HepG2 (cell line): ENCODE data around the gene TUBGCP3. TPM values are rescaled to one million over a fixed set of nuclear protein-coding genes. Genes with fewer than 3 reads are reported as not detected.

Experiments used
- ATAC-seq: fragments of 200-7000 bp; cut with Tn5 transposase; 3 replicates; pipeline ENCODE4 v1.9.1; 2020; ENCODE audit warnings: mild to moderate bottlenecking, moderate library complexity
- BruUV-seq: library from RNA; stranded (reverse); fragments of 400-500 nt; replicated peaks from 2 replicates; lab custom pipeline; 2021; lab: Mats Ljungman, UMichigan
- CTCF ChIA-PET: fragments of 300-600 bp; formaldehyde crosslinking; extraction: SDS; loops from one replicate; lab custom pipeline; 2021; ENCODE audit warnings: low total read pairs, inconsistent platforms, low intra/inter-chr PET ratio; lab: Yijun Ruan, JAX
- POLR2A ChIA-PET: fragments of 350-600 bp; sonication (Branson Sonifier 250); formaldehyde crosslinking; loops from one replicate; lab custom pipeline; 2020; ENCODE audit warnings: antibody characterized with exemption, inconsistent platforms; lab: Yijun Ruan, JAX
- DNase-seq: peaks from one replicate; pipeline ENCODE4 v3.0.0-alpha.2; 2015; ENCODE audit warnings: low spot score
- FAIRE-seq: peaks from 3 replicates; lab custom pipeline; 2011; peaks lifted over from hg19 to GRCh38; lab: Jason Lieb, UNC
- H2AFZ ChIP-seq: one replicate; pipeline ENCODE4 v1.6.1; 2011; ENCODE audit warnings: low read length, inconsistent platforms
- H3K27ac ChIP-seq: fragments of 300-600 bp; 3 replicates; pipeline ENCODE4 v1.8.0; 2011; ENCODE audit warnings: mixed run types, mild to moderate bottlenecking, mixed read lengths, low read length, inconsistent platforms; ENCODE audit not compliant: insufficient read depth; ENCODE audit errors: extremely low read length
- H3K27me3 ChIP-seq, 2 experiments: fragments of 200-600 bp in 1 of 2; 2 replicates in 1 of 2; 3 replicates in 1 of 2; pipeline versions ENCODE4 v1.6.0 to v1.8.0; 2011; ENCODE audit warnings: low read length in 2 of 2, mild to moderate bottlenecking in 2 of 2, moderate library complexity in 2 of 2, inconsistent platforms in 1 of 2; ENCODE audit not compliant: insufficient read depth in 2 of 2, control insufficient read depth in 1 of 2
- H3K36me3 ChIP-seq, 2 experiments: fragments of 200-600 bp in 1 of 2; replicated peaks in 1 of 2; 2 replicates in 1 of 2; 3 replicates in 1 of 2; pipeline versions ENCODE4 v1.5.1 to v1.8.0; 2011; ENCODE audit warnings: low read length in 2 of 2, inconsistent platforms in 1 of 2; ENCODE audit not compliant: insufficient read depth in 2 of 2, control insufficient read depth in 1 of 2
- H3K4me1 ChIP-seq: 2 replicates; pipeline ENCODE4 v1.5.1; 2012; ENCODE audit warnings: low read length, inconsistent platforms; ENCODE audit not compliant: insufficient read depth
- H3K4me2 ChIP-seq: 2 replicates; pipeline ENCODE4 v1.6.0; 2011; ENCODE audit warnings: low read depth, low read length, inconsistent platforms
- H3K4me3 ChIP-seq, 3 experiments: fragments of 200-600 bp in 1 of 3; sonication (generic), shearing (Covaris generic) in 1 of 3; replicated peaks in 1 of 3; 2 replicates each; pipeline ENCODE4 v1.5.1; 2011 to 2016; ENCODE audit warnings: low read length in 3 of 3, inconsistent platforms in 2 of 3, low read depth in 2 of 3, mild to moderate bottlenecking in 2 of 3, control low read depth in 1 of 3, mixed read lengths in 1 of 3; ENCODE audit not compliant: insufficient read depth in 1 of 3
- H3K79me2 ChIP-seq: one replicate; pipeline ENCODE4 v1.6.1; 2011; ENCODE audit warnings: low read length, inconsistent platforms; ENCODE audit not compliant: insufficient read depth
- H3K9ac ChIP-seq: 2 replicates; pipeline ENCODE4 v1.6.0; 2011; ENCODE audit warnings: mild to moderate bottlenecking, low read depth, low read length, inconsistent platforms; ENCODE audit not compliant: insufficient read depth
- H3K9me3 ChIP-seq: 2 replicates; pipeline ENCODE4 v1.5.1; 2012; ENCODE audit warnings: mild to moderate bottlenecking, low read length
- H4K20me1 ChIP-seq: 2 replicates; pipeline ENCODE4 v1.6.0; 2011; ENCODE audit warnings: inconsistent platforms, mild to moderate bottlenecking, low read length, moderate library complexity; ENCODE audit not compliant: insufficient read depth
- ADNP ChIP-seq: sonication (generic); formaldehyde crosslinking; IDR thresholded peaks from 2 replicates; pipeline ENCODE4 v1.4.0; 2020; ENCODE audit warnings: missing genetic modification reagents
- ELF4 ChIP-seq: sonication (generic); formaldehyde crosslinking; IDR thresholded peaks from 2 replicates; pipeline ENCODE4 v1.5.0; 2020; ENCODE audit warnings: missing genetic modification reagents, mild to moderate bottlenecking, moderate library complexity, borderline replicate concordance
- GABPB1 ChIP-seq: IDR thresholded peaks from 2 replicates; pipeline ENCODE4 v1.6.1; 2016; ENCODE audit warnings: mild to moderate bottlenecking, missing genetic modification reagents, moderate library complexity, missing compliant biosample characterization
- SCMH1 ChIP-seq: sonication (generic); formaldehyde crosslinking; IDR thresholded peaks from 2 replicates; pipeline ENCODE4 v1.9.0; 2021; ENCODE audit warnings: missing genetic modification reagents, mild to moderate bottlenecking, borderline replicate concordance
- SIN3A ChIP-seq: IDR thresholded peaks from 2 replicates; pipeline ENCODE4 v1.6.1; 2011; ENCODE audit warnings: low read depth, mild to moderate bottlenecking, control low read depth, low read length, borderline replicate concordance
- TBP ChIP-seq: sonication (generic); formaldehyde crosslinking; IDR thresholded peaks from 2 replicates; pipeline ENCODE4 v1.5.0; 2020; ENCODE audit warnings: missing genetic modification reagents
- ZNF12 ChIP-seq: sonication (generic); formaldehyde crosslinking; IDR thresholded peaks from 2 replicates; pipeline ENCODE4 v1.5.0; 2020; ENCODE audit warnings: missing genetic modification reagents
- ZNF34 ChIP-seq: sonication (generic); formaldehyde crosslinking; IDR thresholded peaks from 2 replicates; pipeline ENCODE4 v1.4.0; 2020; ENCODE audit warnings: mild to moderate bottlenecking, missing genetic modification reagents, borderline replicate concordance
- ZNF766 ChIP-seq: sonication (generic); formaldehyde crosslinking; IDR thresholded peaks from 2 replicates; pipeline ENCODE4 v1.5.0; 2020; ENCODE audit warnings: missing genetic modification reagents, borderline replicate concordance
- ZNF768 ChIP-seq: sonication (generic); formaldehyde crosslinking; IDR thresholded peaks from 2 replicates; pipeline ENCODE4 v1.4.0; 2020; ENCODE audit warnings: missing genetic modification reagents
- WGBS: methylation state at CpG from one replicate; pipeline ENCODE4 v1.1.6; 2017; ENCODE audit warnings: low lambda C conversion rate; 5-methylcytosine and 5-hydroxymethylcytosine counted together
- in situ Hi-C: cut with HindIII; loops from 2 replicates; pipeline ENCODE4 v1.10.0; 2017; ENCODE audit warnings: low pct_unique_long_range_greater_than_20kb; ENCODE audit not compliant: extremely low pct_ligation_motif_present
- intact Hi-C: fragments of 100-400 bp; cut with micrococcal nuclease; formaldehyde crosslinking; loops from one replicate; pipeline ENCODE4 v1.10.0; 2022; ENCODE audit not compliant: unreplicated experiment
- polyA plus RNA-seq, 8 experiments: library from polyadenylated mRNA; depleted of rRNA in 3 of 8; stranded (reverse) in 7 of 8; unstranded in 1 of 8; fragments of >200 nt; fragmentation: Illumina TruSeq in 4 of 8; extraction: Trizol in 4 of 8; gene quantifications; 2 replicates each; pipeline versions ENCODE4 v1.2.1 to v1.2.3, GENCODE V29; 2011 to 2016; ENCODE audit warnings: low read depth in 4 of 8, missing spikeins in 1 of 8, mixed read lengths in 1 of 8; ENCODE audit not compliant: insufficient read depth in 1 of 8
- total RNA-seq, 5 experiments: library from RNA; depleted of rRNA; stranded (reverse); fragments of >200 nt; fragmentation: Illumina TruSeq; extraction: Trizol; gene quantifications; 2 replicates each; pipeline ENCODE4 v1.2.3, GENCODE V29; 2016; ENCODE audit warnings: low read depth in 1 of 5
- TF ChIP-seq, protein P1 (sequence below): sonication (generic); formaldehyde crosslinking; IDR thresholded peaks from 2 replicates; pipeline ENCODE4 v1.5.1; 2020; ENCODE audit warnings: mild to moderate bottlenecking, missing genetic modification reagents, borderline replicate concordance
- TF ChIP-seq, protein P2 (sequence below): sonication (generic); formaldehyde crosslinking; IDR thresholded peaks from 2 replicates; pipeline ENCODE4 v1.5.1; 2020; ENCODE audit warnings: mild to moderate bottlenecking, missing genetic modification reagents, moderate library complexity
- TF ChIP-seq, protein P3 (sequence below): fragments of 450-650 bp; IDR thresholded peaks from 2 replicates; pipeline ENCODE4 v1.6.1; 2017; ENCODE audit warnings: mild to moderate bottlenecking

TUBGCP3 gene
- total and polyA plus RNA-seq, 2 of the 13 experiments (the other 11 are each of a cell fraction or from before 2014, with no cell fraction given) = 12.6 to 15.5 TPM

DNA sequence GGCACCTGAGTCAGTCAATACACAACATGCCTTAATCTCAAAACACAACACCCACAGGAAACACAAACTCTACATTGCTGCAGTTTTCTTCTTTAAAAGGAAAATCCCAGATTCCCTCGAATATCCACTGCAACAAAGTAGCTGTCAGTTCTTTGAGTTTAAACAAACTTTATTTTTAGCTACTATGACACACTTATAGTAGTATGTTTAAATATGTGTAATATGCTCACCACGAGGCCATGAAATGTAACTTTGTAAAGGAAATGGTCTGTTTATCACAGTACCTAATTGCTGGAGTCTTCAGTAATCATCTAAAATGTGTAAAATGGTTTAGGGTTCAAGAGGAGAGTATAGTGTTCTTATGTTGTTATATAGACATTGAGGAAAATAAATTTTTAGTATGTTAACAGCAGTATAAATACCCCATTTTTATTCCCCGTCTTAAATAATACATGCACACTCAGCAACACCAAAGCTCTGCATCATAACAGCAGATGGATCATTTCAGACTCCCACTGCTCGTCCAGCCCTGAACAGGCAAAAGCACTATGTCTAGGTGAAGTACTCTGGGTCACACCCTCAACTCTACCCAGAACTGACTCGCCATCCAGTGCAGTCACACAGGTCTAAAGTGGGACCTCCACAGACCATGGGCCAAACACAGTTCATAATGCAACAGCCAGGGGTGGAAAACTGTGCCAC lies 20.6 kb downstream of the TUBGCP3 start (continued):
- TF ChIP-seq, protein P1, sequence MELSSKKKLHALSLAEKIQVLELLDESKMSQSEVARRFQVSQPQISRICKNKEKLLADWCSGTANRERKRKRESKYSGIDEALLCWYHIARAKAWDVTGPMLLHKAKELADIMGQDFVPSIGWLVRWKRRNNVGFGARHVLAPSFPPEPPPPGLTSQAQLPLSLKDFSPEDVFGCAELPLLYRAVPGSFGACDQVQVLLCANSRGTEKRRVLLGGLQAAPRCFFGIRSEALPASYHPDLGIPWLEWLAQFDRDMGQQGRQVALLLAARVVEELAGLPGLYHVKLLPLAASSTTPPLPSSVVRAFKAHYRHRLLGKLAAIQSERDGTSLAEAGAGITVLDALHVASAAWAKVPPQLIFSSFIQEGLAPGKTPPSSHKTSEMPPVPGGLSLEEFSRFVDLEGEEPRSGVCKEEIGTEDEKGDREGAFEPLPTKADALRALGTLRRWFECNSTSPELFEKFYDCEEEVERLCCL (CRISPR knock-in tag) = no peak
- TF ChIP-seq ZNF12 (CRISPR knock-in tag) (no peak), ELF4 (CRISPR knock-in tag) (no peak), ZNF768 (CRISPR knock-in tag) (no peak), TBP (CRISPR knock-in tag) (no peak)

DNA sequence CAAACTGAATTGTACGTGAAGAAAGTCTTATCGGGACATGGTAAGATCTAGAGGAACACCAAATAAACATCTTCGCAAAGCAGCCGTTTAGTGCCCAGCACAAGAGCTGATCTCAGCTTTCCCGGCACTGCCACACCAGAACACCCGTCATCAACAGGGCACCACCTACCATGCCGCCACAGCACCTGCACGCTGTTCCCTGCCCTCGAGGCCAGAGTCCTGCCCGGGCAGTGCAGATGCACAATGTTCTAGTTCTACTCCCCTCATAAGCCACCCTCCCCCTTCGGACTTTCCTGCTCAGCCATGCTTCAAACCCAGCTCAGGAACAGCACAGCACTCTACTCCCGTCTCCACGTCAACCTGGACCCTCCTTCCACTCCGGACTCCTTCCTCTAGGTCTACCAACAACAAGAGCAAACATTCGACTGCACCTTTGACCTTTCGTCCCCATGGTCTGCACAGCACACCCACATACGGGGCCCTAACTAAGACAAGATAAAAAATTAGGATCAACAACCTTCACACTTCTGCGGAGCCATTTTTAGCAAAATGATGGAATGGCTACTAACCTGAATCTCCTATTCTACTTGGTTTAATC lies 25.1 kb downstream of the TUBGCP3 start:
- 81% methylated on average over 18 of the region's 18 CpGs for WGBS
- TF ChIP-seq ZNF34 (no peak), GABPB1 (CRISPR knock-in tag) (no peak), SCMH1 (CRISPR knock-in tag) (no peak), ZNF766 (no peak), ADNP (no peak), SIN3A (no peak)
- TF ChIP-seq, protein P2, sequence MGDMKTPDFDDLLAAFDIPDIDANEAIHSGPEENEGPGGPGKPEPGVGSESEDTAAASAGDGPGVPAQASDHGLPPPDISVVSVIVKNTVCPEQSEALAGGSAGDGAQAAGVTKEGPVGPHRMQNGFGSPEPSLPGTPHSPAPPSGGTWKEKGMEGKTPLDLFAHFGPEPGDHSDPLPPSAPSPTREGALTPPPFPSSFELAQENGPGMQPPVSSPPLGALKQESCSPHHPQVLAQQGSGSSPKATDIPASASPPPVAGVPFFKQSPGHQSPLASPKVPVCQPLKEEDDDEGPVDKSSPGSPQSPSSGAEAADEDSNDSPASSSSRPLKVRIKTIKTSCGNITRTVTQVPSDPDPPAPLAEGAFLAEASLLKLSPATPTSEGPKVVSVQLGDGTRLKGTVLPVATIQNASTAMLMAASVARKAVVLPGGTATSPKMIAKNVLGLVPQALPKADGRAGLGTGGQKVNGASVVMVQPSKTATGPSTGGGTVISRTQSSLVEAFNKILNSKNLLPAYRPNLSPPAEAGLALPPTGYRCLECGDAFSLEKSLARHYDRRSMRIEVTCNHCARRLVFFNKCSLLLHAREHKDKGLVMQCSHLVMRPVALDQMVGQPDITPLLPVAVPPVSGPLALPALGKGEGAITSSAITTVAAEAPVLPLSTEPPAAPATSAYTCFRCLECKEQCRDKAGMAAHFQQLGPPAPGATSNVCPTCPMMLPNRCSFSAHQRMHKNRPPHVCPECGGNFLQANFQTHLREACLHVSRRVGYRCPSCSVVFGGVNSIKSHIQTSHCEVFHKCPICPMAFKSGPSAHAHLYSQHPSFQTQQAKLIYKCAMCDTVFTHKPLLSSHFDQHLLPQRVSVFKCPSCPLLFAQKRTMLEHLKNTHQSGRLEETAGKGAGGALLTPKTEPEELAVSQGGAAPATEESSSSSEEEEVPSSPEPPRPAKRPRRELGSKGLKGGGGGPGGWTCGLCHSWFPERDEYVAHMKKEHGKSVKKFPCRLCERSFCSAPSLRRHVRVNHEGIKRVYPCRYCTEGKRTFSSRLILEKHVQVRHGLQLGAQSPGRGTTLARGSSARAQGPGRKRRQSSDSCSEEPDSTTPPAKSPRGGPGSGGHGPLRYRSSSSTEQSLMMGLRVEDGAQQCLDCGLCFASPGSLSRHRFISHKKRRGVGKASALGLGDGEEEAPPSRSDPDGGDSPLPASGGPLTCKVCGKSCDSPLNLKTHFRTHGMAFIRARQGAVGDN (CRISPR knock-in tag) = peak; percentile 25
- TF ChIP-seq, protein P3, sequence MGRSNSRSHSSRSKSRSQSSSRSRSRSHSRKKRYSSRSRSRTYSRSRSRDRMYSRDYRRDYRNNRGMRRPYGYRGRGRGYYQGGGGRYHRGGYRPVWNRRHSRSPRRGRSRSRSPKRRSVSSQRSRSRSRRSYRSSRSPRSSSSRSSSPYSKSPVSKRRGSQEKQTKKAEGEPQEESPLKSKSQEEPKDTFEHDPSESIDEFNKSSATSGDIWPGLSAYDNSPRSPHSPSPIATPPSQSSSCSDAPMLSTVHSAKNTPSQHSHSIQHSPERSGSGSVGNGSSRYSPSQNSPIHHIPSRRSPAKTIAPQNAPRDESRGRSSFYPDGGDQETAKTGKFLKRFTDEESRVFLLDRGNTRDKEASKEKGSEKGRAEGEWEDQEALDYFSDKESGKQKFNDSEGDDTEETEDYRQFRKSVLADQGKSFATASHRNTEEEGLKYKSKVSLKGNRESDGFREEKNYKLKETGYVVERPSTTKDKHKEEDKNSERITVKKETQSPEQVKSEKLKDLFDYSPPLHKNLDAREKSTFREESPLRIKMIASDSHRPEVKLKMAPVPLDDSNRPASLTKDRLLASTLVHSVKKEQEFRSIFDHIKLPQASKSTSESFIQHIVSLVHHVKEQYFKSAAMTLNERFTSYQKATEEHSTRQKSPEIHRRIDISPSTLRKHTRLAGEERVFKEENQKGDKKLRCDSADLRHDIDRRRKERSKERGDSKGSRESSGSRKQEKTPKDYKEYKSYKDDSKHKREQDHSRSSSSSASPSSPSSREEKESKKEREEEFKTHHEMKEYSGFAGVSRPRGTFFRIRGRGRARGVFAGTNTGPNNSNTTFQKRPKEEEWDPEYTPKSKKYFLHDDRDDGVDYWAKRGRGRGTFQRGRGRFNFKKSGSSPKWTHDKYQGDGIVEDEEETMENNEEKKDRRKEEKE = no peak

More for the DNA sequence above, 25.1 kb downstream of the TUBGCP3 start:
- H3K9ac ChIP-seq = no peak overlapping the region
- no peaks in the 10 kb centered on the region for H3K27me3 ChIP-seq
- H4K20me1 ChIP-seq = no peaks in the 10 kb centered on the region; the same call in 1 of the 2 replicates
- peaks cover 12% of the 10 kb centered on the region for H3K79me2 ChIP-seq
- no peak overlapping the region for H3K4me3 ChIP-seq
- FAIRE-seq (no peak), DNase-seq (no peak), ATAC-seq (peak; percentile 62)
- CTCF ChIA-PET = no interaction called here
- POLR2A ChIA-PET = no interaction called here
- intact Hi-C loops (loop anchor here (5.0 kb wide), 1 partner anchor 34 kb away; no protein-coding TSS in a partner anchor), in situ Hi-C loops (no loop called here)
- BruUV-seq = no TSS peak
- H3K9me3 ChIP-seq = no peaks in the 10 kb centered on the region
- no peak overlapping the region for H3K4me2 ChIP-seq
- H3K4me1 ChIP-seq = peaks cover 9% of the 10 kb centered on the region
- no peak overlapping the region for H3K27ac ChIP-seq
- peaks cover 15 to 56% of the 10 kb centered on the region in 2 experiments for H3K36me3 ChIP-seq
- no peak overlapping the region for H2AFZ ChIP-seq
